Neural cell (in vitro differentiated cells): ENCODE data around the gene NPIPA1.
"Not testable (repeated sequence)": the region's sequence is repeated elsewhere in the genome, so short reads cannot be mapped to it uniquely, and the experiment has no call there.

Experiments
- POLR2AphosphoS5 ChIP-seq: IDR thresholded peaks from 2 replicates; pipeline ENCODE4 v1.6.1; 2012
- REST ChIP-seq: IDR thresholded peaks from 2 replicates; pipeline ENCODE4 v1.6.1; 2012; ENCODE audit warnings: borderline replicate concordance
- SMC3 ChIP-seq: fragments of 450-650 bp; conservative IDR thresholded peaks from 2 replicates; pipeline ENCODE4 v1.6.1; 2014; ENCODE audit warnings: antibody characterized with exemption, mild to moderate bottlenecking, moderate library complexity; ENCODE audit not compliant: poor library complexity
- TF ChIP-seq, protein P1 (sequence below): fragments of 450-650 bp; IDR thresholded peaks from 2 replicates; pipeline ENCODE4 v1.5.1; 2014; ENCODE audit warnings: antibody characterized with exemption, mild to moderate bottlenecking, moderate library complexity; ENCODE audit not compliant: poor library complexity, severe bottlenecking

GRCh38 chr16:14911954-14912353 lies 25.3 kb upstream of the NPIPA1 start:
- TF ChIP-seq, protein P1, sequence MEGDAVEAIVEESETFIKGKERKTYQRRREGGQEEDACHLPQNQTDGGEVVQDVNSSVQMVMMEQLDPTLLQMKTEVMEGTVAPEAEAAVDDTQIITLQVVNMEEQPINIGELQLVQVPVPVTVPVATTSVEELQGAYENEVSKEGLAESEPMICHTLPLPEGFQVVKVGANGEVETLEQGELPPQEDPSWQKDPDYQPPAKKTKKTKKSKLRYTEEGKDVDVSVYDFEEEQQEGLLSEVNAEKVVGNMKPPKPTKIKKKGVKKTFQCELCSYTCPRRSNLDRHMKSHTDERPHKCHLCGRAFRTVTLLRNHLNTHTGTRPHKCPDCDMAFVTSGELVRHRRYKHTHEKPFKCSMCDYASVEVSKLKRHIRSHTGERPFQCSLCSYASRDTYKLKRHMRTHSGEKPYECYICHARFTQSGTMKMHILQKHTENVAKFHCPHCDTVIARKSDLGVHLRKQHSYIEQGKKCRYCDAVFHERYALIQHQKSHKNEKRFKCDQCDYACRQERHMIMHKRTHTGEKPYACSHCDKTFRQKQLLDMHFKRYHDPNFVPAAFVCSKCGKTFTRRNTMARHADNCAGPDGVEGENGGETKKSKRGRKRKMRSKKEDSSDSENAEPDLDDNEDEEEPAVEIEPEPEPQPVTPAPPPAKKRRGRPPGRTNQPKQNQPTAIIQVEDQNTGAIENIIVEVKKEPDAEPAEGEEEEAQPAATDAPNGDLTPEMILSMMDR: not testable (repeated sequence)
- TF ChIP-seq SMC3, POLR2AphosphoS5, REST: not testable (repeated sequence)
